Stimulated activated CD8-positive, alpha-beta memory T cell treated with anti-CD3 and anti-CD28 coated beads, Interleukin-15, amount 100 ng/mL, for 1 hour (primary cell): ENCODE data around the gene EIF2B2.
A peak's percentile ranks its signal among the peaks of the same experiment; 100 is the strongest.

Source experiments
- DNase-seq: peaks from one replicate; pipeline ENCODE4 v3.0.0-alpha.2; 2020; ENCODE audit warnings: low read depth

EIF2B2 gene

GRCh38 chr14:75046275-75046674 is 43.6 kb downstream of the EIF2B2 start:
- DNase-seq: no peak

GRCh38 chr14:75046899-75047298 is 44.2 kb downstream of the EIF2B2 start:
- no peak for DNase-seq

- no peak for DNase-seq
These were observed 44.8 kb downstream of the EIF2B2 start for GRCh38 chr14:75047506-75047905.

- no peak for DNase-seq
These were observed 45.4 kb downstream of the EIF2B2 start for GRCh38 chr14:75048101-75048500.

- no peak for DNase-seq
These were observed 46.4 kb downstream of the EIF2B2 start for GRCh38 chr14:75049136-75049535.

- no peak for DNase-seq
These were observed 47.0 kb downstream of the EIF2B2 start for GRCh38 chr14:75049731-75050201.

GRCh38 chr14:75050852-75051555 is 48.3 kb downstream of the EIF2B2 start, which contains the start of gene MLH3:
Gene MLH3 (minus strand): TSS chr14:75051467. CDS start chr14:75049655, 1,812 bp downstream.
- peak; percentile 41 for DNase-seq

- no peak for DNase-seq
These were observed 48.8 kb downstream of the EIF2B2 start for GRCh38 chr14:75051556-75051899.

GRCh38 chr14:75053396-75054291 is 50.9 kb downstream of the EIF2B2 start:
- no peak for DNase-seq

GRCh38 chr14:75054421-75054820 is 51.7 kb downstream of the EIF2B2 start:
- no peak for DNase-seq

- DNase-seq: no peak
These were observed 56.9 kb downstream of the EIF2B2 start for GRCh38 chr14:75059642-75060041.

GRCh38 chr14:75060420-75060819 is 57.7 kb downstream of the EIF2B2 start:
- no peak for DNase-seq
